22Rv1 (cell line): ENCODE data around the gene CNR2.
"Not testable (repeated sequence)": the region's sequence is repeated elsewhere in the genome, so short reads cannot be mapped to it uniquely, and the experiment has no call there.

Experiments used
- H3K27ac ChIP-seq: fragments of 450-650 bp; 2 replicates; pipeline ENCODE4 v1.5.1; 2017
- CTCF ChIP-seq: fragments of 450-650 bp; IDR thresholded peaks from 2 replicates; pipeline ENCODE4 v1.5.1; 2017; ENCODE audit warnings: mild to moderate bottlenecking
- ZFX ChIP-seq: fragments of 450-650 bp; IDR thresholded peaks from 2 replicates; pipeline ENCODE4 v1.6.1; 2017; ENCODE audit warnings: antibody characterized with exemption, borderline replicate concordance

Gene CNR2

GRCh38 chr1:23905461-23906025 is 7.6 kb downstream of the CNR2 start:
- no peak overlapping the region for H3K27ac ChIP-seq
- TF ChIP-seq CTCF = no peak
- TF ChIP-seq ZFX = no peak

- no peak overlapping the region for H3K27ac ChIP-seq
- no peak for TF ChIP-seq CTCF
- no peak for TF ChIP-seq ZFX
These were observed 8.3 kb downstream of the CNR2 start for GRCh38 chr1:23904748-23905357.

GRCh38 chr1:23903754-23904153 is 9.4 kb downstream of the CNR2 start:
- no peak overlapping the region for H3K27ac ChIP-seq

GRCh38 chr1:23902321-23903278 is 10.6 kb downstream of the CNR2 start:
- H3K27ac ChIP-seq = no peak overlapping the region
- TF ChIP-seq CTCF (no peak), ZFX (no peak)

More at GRCh38 chr1:23903754-23904153, 9.4 kb downstream of the CNR2 start:
- no peak for TF ChIP-seq ZFX
- no peak for TF ChIP-seq CTCF

GRCh38 chr1:23900017-23900416 is 13.1 kb downstream of the CNR2 start:
- H3K27ac ChIP-seq = not testable (repeated sequence)

GRCh38 chr1:23899070-23899469 is 14.1 kb downstream of the CNR2 start:
- H3K27ac ChIP-seq = no peak overlapping the region
- no peak for TF ChIP-seq ZFX
- TF ChIP-seq CTCF = no peak

- H3K27ac ChIP-seq = no peak overlapping the region
- TF ChIP-seq CTCF (no peak), ZFX (no peak)
These were observed 16.1 kb downstream of the CNR2 start for GRCh38 chr1:23897083-23897482.
